ENCODE results near the gene GUCY1A1.

DNA sequence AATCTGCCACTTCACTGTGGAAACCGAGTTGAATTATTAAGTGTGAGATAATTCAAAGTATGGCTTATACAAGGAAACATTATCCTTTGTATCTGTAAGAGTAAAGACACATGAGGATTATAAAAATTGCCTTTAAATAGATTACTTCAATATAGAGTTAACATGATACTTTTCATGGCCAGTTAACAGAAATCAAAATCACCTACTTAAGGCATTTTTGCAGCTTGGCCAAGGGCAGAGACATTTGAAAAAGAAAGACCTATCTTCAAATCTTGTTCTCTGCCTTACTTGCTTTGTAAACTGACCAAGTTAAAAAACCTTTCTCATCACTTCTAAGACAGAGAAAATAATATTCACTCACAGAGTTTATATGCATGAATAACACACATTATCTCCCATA lies 47.3 kb downstream of the GUCY1A1 start:
- TF ChIP-seq, protein P1, sequence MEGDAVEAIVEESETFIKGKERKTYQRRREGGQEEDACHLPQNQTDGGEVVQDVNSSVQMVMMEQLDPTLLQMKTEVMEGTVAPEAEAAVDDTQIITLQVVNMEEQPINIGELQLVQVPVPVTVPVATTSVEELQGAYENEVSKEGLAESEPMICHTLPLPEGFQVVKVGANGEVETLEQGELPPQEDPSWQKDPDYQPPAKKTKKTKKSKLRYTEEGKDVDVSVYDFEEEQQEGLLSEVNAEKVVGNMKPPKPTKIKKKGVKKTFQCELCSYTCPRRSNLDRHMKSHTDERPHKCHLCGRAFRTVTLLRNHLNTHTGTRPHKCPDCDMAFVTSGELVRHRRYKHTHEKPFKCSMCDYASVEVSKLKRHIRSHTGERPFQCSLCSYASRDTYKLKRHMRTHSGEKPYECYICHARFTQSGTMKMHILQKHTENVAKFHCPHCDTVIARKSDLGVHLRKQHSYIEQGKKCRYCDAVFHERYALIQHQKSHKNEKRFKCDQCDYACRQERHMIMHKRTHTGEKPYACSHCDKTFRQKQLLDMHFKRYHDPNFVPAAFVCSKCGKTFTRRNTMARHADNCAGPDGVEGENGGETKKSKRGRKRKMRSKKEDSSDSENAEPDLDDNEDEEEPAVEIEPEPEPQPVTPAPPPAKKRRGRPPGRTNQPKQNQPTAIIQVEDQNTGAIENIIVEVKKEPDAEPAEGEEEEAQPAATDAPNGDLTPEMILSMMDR (IDR thresholded peaks at IDR 0.05), result no peak
- TF ChIP-seq POLR2AphosphoS5 (IDR thresholded peaks at IDR 0.05) (no peak), POLR2A (IDR thresholded peaks at IDR 0.05; ENCODE audit: low read depth) (no peak)

All from esophagus muscularis mucosa (tissue), 3 donors.